ENCODE measurements around the gene HK2.

The HK2 gene

DNA sequence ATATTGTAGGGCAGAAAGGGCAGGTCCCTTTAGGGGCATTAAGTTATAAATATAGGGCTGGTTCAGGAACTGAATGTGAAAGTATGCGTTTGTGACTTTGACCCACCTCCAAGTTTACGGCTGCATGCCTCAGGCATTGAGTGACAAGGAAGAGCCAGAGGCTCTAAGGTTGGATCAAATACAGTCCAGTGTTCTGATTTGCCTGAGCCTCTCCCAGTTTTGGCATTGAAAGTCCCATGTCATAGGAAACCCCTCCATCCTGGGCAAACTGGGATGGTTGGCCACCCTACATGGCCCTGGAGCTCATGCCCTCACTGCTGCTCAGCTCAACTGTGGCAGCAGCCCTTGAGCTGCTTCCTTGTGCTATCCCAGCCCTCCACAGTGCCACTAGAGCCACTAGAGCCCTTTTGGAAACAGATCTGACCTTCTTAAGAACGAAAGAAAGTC, 29.9 kb downstream of the HK2 start:
- peaks cover 23% of the 10 kb centered on the region for H3K36me3 ChIP-seq
- DNase-seq, result no peak
- H3K4me3 ChIP-seq (ENCODE audit: low read depth, low read length), result no peak overlapping the region
- TF ChIP-seq, protein P1, sequence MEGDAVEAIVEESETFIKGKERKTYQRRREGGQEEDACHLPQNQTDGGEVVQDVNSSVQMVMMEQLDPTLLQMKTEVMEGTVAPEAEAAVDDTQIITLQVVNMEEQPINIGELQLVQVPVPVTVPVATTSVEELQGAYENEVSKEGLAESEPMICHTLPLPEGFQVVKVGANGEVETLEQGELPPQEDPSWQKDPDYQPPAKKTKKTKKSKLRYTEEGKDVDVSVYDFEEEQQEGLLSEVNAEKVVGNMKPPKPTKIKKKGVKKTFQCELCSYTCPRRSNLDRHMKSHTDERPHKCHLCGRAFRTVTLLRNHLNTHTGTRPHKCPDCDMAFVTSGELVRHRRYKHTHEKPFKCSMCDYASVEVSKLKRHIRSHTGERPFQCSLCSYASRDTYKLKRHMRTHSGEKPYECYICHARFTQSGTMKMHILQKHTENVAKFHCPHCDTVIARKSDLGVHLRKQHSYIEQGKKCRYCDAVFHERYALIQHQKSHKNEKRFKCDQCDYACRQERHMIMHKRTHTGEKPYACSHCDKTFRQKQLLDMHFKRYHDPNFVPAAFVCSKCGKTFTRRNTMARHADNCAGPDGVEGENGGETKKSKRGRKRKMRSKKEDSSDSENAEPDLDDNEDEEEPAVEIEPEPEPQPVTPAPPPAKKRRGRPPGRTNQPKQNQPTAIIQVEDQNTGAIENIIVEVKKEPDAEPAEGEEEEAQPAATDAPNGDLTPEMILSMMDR (IDR thresholded peaks at IDR 0.05; ENCODE audit: low read depth, low read length), result no peak
- H3K9me3 ChIP-seq (ENCODE audit: severe bottlenecking), result no peaks in the 10 kb centered on the region
- H3K27ac ChIP-seq, result no peak overlapping the region
- H3K27me3 ChIP-seq (ENCODE audit: insufficient read depth, low read depth, severe bottlenecking), result no peaks in the 10 kb centered on the region

DNA sequence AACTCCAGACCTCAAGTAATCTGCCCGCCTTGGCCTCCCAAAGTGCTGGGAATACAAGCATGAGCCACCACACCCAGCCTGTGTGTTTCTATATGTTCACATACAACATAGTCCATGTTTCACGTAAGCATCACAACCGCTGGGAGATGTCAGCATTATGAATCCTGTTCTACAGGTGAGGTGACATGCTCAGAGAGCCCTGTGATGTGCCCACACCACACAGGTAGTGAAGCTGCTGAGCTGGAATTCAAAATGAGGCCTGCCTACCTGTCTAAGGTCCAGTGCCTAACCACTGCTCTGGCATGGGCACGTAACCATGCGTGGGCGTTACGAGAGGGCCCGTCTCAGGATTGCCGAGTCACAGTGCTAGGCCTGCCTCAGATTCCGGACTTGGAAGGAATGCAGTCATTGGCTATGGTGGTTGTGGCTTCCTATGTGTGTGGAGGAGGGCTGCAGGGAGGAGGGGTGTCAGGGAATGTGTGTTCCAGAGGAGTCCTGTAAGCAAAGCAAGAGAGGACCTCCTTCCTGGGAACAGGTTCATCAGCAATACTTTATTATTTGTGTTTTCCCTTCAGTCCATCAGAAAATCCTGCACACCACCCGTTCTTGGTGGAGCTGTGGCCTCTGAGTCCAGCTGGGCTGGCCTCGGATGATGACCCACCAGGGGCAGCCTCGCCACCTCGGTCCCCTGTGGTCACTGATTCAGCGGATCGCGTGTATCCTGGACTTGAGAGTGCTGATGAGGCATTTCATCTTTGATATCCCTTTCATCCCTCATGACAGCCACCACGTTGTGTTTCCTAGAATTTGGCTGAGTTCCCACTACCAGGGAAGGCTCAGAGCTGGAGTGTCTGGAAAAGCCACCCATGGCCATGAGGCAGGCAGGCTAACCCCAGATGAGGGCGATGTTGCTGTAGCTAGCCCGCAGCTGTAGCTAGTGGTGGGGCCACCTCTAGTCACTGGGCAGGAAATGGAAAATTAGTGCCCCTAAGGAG, 31.1 kb downstream of the HK2 start:
- DNase-seq, result no peak
- Histone ChIP-seq H3K27ac (no peak overlapping the region), H3K9me3 (ENCODE audit: severe bottlenecking) (no peaks in the 10 kb centered on the region), H3K36me3 (peaks cover 30% of the 10 kb centered on the region), H3K4me3 (ENCODE audit: low read depth, low read length) (no peak overlapping the region), H3K27me3 (ENCODE audit: insufficient read depth, low read depth, severe bottlenecking) (no peaks in the 10 kb centered on the region)
- TF ChIP-seq, protein P1 (IDR thresholded peaks at IDR 0.05; ENCODE audit: low read depth, low read length), result 0 out of 2 replicates have a peak, but pooled peaks have one; percentile 20

DNA sequence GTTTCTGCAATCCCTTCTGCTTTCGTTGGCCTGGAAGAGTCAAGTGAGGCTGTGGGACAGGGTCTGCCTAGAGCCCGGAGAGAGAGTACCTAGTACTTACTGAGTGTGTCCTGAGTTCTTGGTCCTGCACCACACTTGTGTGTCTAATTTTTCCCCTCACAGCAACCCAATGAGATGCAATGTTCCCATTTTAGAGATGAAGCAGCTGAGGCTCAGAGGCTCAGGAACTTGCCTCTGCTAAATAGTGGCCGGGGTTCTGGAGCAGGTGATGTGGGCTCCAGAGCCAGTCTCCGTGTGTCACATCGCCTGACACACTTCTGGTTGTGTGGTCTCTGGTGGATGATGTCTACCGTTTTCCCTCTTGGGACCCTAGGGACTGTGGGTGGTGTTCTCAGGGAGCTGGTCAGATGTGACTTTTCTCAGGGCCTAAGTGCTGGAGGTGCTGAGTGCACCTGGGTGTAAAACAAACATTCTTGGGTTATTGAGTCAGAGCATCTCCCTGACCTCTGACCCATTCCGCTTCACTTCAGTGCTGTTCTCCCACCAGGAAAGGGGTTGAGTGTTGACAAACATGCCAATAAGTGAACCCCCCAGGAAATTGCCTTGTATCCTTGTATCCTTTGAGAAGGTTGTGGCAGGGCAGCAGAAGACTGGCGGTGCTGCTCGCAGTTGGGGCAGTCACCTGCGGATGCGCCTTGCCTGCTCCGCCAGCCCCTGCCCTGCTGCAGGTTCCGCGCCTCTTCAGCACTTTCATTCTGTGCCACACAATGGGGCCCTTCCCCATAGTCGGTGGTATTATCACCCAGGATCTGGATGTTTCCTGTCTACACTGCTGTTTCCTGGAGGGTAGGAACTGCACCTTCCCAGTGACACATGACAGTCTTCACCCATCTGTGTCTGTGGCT, 32.1 kb downstream of the HK2 start:
- no peak overlapping the region for H3K27ac ChIP-seq
- TF ChIP-seq, protein P1 (IDR thresholded peaks at IDR 0.05; ENCODE audit: low read depth, low read length), result no peak

DNA sequence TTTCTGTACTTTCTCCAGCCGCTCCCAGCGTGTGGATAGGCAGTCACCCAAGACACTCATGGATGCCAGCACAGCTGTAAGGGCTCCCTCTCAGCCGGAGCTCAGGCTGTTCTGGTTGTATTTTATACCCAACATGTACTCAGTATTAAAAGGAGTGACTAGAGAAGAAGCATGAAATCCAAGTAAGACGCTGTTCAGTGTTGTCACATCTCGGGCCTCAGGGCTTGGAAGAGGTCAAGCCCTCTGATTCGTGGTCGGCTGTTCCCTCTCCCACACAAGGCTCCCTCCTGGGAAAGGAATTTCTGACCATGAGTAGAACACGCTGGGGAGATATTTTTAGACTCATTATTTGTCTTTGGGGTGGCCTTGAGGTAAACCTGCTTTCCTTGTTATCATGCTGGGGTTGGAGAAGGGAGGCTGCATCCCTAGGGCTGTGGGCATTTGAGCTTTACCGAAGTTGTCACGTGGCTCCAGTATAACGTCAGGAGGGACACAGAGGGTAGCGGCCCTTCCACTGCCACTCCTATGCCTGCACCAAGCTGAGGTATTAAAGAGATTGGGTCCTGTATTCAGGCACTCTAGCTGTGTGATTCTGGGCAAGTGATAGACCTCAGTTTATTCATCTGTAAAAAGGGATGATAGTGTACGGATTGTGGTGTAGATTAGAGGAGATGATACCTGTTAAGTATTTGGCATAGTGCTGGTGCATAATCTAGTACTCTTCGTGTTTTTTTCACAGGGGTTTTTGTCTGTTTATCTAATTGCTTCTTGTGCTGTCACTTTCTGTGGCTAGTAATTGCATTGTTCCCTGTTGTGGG, 34.1 kb downstream of the HK2 start:
- Histone ChIP-seq H3K27ac (no peak overlapping the region), H3K27me3 (ENCODE audit: insufficient read depth, low read depth, severe bottlenecking) (no peaks in the 10 kb centered on the region), H3K9me3 (ENCODE audit: severe bottlenecking) (no peaks in the 10 kb centered on the region), H3K36me3 (peaks cover 47% of the 10 kb centered on the region), H3K4me3 (ENCODE audit: low read depth, low read length) (no peak overlapping the region)
- TF ChIP-seq, protein P1 (IDR thresholded peaks at IDR 0.05; ENCODE audit: low read depth, low read length), result no peak
- DNase-seq, result no peak

More for the DNA sequence above, 32.1 kb downstream of the HK2 start:
- no peak overlapping the region for H3K4me3 ChIP-seq (ENCODE audit: low read depth, low read length)
- no peak for DNase-seq
- no peaks in the 10 kb centered on the region for H3K27me3 ChIP-seq (ENCODE audit: insufficient read depth, low read depth, severe bottlenecking)
- H3K36me3 ChIP-seq, result peaks cover 32% of the 10 kb centered on the region
- H3K9me3 ChIP-seq (ENCODE audit: severe bottlenecking), result no peaks in the 10 kb centered on the region

DNA sequence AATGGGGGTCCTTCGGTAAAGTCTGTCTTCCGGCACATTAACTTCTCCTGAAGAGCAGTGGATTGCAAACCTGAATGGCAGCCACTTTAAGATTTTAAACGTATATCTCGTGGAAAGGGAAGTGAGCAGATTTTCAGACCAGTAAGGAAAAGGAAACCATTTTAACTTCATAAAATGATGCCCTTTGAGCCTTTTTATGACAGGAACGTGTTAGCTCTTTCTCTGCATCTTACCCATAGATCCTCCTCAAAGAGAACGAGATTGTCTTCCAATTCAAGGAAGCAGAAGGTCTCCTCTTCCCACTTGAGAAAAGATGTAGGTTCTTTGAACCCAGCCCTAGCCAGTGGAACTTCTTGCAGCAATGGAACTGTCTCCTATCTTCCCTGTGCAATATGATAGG, 35.6 kb downstream of the HK2 start:
- Histone ChIP-seq H3K27ac (peak overlapping the region; percentile 60), H3K27me3 (ENCODE audit: insufficient read depth, low read depth, severe bottlenecking) (no peaks in the 10 kb centered on the region), H3K9me3 (ENCODE audit: severe bottlenecking) (no peaks in the 10 kb centered on the region), H3K36me3 (peaks cover 62% of the 10 kb centered on the region), H3K4me3 (ENCODE audit: low read depth, low read length) (no peak overlapping the region)
- TF ChIP-seq, protein P1 (IDR thresholded peaks at IDR 0.05; ENCODE audit: low read depth, low read length), result no peak
- no peak for DNase-seq

All from WERI-Rb-1 (cell line).